CD4-positive, alpha-beta T cell treated with Interleukin-6 at 100 ng/mL for 8 hours (primary cell): ENCODE results near the gene SCTR.

Experiments used
- DNase-seq: peaks from one replicate; pipeline ENCODE4 v3.0.0-alpha.2; 2020; ENCODE audit warnings: mixed read lengths, low spot score

SCTR gene

GRCh38 chr2:119487434-119488244 lies 36.6 kb downstream of the SCTR start:
- DNase-seq, result no peak

GRCh38 chr2:119486886-119487285 lies 37.4 kb downstream of the SCTR start:
- DNase-seq, result no peak

- DNase-seq, result no peak
These were observed 38.0 kb downstream of the SCTR start for GRCh38 chr2:119486196-119486827.

GRCh38 chr2:119485336-119486110 lies 38.8 kb downstream of the SCTR start:
- DNase-seq, result no peak

- no peak for DNase-seq
These were observed 39.4 kb downstream of the SCTR start for GRCh38 chr2:119484834-119485233.

- no peak for DNase-seq
These were observed 40.2 kb downstream of the SCTR start for GRCh38 chr2:119483896-119484718.

- DNase-seq, result no peak
These were observed 40.9 kb downstream of the SCTR start for GRCh38 chr2:119483395-119483753.

- no peak for DNase-seq
These were observed 41.5 kb downstream of the SCTR start for GRCh38 chr2:119482481-119483394.

GRCh38 chr2:119481501-119482455 lies 42.5 kb downstream of the SCTR start:
- DNase-seq, result no peak

GRCh38 chr2:119480718-119481142 lies 43.6 kb downstream of the SCTR start:
- DNase-seq, result no peak

- DNase-seq, result no peak
These were observed 44.1 kb downstream of the SCTR start for GRCh38 chr2:119480184-119480583.

- DNase-seq, result no peak
These were observed 45.3 kb downstream of the SCTR start for GRCh38 chr2:119478978-119479295.

- no peak for DNase-seq
These were observed 45.9 kb downstream of the SCTR start for GRCh38 chr2:119478188-119478977.

GRCh38 chr2:119477113-119477505 lies 47.2 kb downstream of the SCTR start:
- no peak for DNase-seq

- peak; percentile 10 for DNase-seq
These were observed 47.8 kb downstream of the SCTR start for GRCh38 chr2:119476301-119477112.

- no peak for DNase-seq
These were observed 48.4 kb downstream of the SCTR start for GRCh38 chr2:119475857-119476244.

- no peak for DNase-seq
These were observed 48.9 kb downstream of the SCTR start for GRCh38 chr2:119475225-119475856.
